GM19023 (cell line): ENCODE measurements around the gene ZNF763.
"Not testable (repeated sequence)": the region's sequence is repeated elsewhere in the genome, so short reads cannot be mapped to it uniquely, and the experiment has no call there.

ENCODE experiments used
- ATAC-seq: cut with Tn5 transposase; IDR thresholded peaks from one replicate; pipeline ENCODE4 v1.9.1; 2021; ENCODE audit warnings: mild to moderate bottlenecking, moderate library complexity; ENCODE audit not compliant: unreplicated experiment

ZNF763 gene

GRCh38 chr19:11970174-11970573 is 5.3 kb downstream of the ZNF763 start:
- ATAC-seq, result no peak

DNA sequence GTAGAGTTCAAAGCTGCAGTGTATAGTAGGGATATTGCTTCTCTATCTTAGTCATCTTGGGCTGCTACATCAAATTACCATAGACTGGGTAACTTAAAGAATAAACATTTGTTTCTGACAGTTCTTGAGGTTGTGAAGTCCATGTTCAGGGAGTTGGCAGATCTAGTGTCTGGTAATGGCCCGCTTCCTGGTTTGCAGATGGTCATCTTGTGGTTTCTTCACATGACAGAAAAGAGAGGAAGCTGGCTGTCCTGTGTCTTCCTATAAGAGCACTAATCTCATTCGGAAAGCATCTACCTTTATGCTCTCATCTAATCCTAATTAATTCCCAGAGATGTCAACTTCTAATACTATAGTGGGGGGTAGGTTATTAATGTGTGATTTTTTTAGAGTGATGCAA is 6.2 kb downstream of the ZNF763 start:
- no peak for ATAC-seq

DNA sequence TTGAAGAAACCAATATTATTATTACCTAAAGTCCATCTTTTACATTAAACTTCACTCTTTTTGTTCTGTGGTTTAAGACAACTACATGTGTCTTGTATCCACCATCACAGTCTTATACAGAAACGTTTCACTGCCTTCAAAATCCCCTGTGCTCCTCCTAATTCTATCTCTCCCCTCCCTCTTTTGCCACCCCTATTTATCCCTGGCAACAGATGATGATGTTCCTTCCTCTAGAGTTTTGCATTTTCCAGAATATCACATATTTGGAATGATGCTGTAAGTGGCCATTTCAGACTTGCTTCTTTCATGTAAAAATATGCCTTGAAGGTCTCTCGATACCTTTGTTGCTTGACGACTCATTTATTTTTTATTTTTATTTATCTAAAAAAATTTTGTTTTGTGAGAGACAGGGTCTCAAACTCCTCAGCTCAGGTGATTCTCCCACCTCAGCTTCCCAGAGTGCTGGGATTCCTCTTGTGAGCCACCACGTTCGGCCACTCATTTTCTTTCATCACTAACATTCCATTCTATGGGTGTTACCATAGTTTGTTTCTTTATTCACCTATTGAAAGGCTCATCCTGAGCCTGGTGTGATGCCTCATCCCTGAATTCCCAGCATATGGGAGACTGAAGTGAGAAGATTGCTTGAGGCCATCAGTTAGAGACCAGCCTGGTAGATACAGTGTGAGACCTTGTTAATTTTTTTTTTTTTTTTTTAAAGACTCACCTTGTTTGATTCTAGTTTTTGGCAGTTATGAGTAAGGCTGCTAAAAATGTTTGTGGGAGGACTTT is 8.4 kb downstream of the ZNF763 start:
- ATAC-seq, result no peak

- ATAC-seq, result no peak
Measured at GRCh38 chr19:11978492-11979100, 13.8 kb downstream of the ZNF763 start.

DNA sequence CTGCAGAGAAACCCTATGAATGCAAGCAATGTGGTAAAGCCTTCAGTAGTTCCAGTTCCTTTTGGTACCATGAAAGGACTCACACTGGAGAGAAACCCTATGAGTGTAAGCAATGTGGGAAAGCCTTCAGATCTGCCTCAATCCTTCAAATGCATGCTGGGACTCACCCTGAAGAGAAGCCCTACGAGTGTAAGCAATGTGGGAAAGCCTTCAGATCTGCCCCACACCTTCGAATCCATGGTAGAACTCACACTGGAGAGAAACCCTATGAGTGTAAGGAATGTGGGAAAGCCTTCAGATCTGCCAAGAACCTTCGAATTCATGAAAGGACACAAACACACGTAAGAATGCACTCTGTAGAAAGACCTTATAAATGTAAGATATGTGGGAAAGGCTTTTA is 14.7 kb downstream of the ZNF763 start:
- no peak for ATAC-seq

DNA sequence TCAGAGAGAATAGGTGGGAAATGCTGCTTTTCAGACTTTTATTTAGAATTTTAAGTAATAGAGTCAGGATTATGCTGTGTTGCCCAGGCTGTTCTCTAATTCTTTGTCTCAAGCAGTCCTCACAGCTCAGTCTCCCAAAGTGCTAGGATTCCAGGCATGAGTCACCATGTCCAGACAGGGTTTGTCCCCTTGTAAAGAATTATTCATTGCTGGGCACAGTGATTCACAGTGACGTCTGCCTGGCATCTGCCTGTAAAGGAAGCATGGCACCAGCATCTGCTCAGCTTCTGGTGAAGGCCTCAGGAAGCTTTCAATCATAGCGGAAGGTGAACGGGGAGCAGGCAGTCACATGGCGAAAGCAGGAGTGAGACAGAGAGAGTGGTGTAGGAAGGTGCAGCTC is 17.7 kb downstream of the ZNF763 start:
- ATAC-seq, result no peak

GRCh38 chr19:11984986-11985385 is 20.1 kb downstream of the ZNF763 start:
- no peak for ATAC-seq

- ATAC-seq, result no peak
Measured at GRCh38 chr19:11986754-11987153, 21.9 kb downstream of the ZNF763 start.

DNA sequence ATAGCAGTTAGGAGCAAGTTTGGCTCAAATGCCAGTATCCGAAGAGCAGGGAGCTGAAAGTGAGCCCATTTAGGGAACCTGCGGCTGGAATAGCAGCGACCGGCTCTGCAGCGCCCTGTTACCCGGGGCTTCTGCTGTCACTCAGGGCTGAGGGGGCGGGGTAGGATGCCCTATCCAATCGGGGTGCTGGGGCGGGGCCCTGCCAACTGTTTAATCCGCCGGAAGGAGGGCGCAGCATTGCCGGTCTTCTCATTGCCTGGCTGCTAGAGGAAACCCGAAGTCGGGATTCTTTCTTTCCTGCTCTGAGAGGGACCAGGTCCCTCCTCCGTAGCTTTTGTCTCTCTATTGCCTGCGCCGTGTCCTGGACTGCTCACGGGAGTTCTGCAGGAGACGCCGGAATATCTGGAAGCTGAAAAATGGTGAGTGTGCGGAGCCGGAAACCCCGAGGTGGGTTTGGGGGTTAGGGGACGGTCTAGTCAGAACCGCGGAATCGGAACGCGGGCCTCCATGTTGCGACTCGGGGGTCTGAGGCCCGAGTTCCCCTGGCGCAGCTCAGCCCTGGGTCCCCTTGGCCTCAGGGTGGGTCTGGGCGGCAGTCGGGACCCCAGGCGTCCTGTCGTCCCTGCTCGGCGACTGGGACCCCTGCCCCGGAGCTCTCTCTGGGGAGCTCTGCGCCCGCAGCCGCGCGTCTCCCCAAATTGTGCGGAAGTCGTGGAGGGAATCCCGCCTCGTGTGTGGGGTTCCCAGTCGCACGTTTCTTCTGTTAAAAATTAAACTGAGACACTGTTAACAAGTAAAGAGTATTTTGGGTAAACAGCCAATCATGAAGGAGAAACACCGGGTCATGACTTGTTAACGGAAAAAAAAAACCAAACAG is 22.8 kb downstream of the ZNF763 start:
- peak; percentile 87 for ATAC-seq

DNA sequence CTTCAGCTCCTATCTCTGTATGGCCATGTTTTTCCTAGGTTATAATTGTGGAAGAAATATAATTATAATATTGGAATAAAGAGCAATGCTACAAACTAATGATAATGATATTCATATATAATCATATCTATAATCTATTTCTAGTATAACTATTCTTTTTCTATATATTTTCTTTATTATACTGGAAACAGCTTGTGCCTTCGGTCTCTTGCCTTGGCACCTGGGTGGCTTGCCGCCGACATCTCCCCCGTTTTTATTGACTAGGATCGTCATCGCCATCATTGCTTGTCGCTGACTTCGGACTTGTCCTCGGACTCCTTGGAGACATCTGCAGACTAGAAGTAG is 24.2 kb downstream of the ZNF763 start:
- ATAC-seq, result no peak

- ATAC-seq, result not testable (repeated sequence)
Measured at GRCh38 chr19:11991921-11992320, 27.1 kb downstream of the ZNF763 start.

DNA sequence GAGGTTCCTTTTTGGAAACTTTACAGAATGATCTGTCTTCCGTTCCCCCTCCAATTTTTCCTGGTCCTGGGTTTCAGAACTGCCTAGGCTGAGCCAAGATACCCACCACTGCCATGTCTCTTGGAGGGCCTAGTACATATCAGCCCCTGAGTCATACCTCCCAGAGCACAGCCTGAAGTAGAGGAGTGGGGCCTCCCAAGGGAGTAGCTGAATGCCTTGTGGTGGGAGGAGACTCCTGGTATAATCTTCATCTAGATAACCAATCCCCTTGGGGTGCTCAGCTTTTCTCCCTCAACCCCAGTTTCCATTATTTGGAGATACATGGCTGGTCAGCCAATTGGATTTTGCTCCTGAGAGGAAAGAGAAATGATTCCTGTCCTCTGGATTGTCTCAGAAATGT is 30.3 kb downstream of the ZNF763 start:
- ATAC-seq, result no peak

DNA sequence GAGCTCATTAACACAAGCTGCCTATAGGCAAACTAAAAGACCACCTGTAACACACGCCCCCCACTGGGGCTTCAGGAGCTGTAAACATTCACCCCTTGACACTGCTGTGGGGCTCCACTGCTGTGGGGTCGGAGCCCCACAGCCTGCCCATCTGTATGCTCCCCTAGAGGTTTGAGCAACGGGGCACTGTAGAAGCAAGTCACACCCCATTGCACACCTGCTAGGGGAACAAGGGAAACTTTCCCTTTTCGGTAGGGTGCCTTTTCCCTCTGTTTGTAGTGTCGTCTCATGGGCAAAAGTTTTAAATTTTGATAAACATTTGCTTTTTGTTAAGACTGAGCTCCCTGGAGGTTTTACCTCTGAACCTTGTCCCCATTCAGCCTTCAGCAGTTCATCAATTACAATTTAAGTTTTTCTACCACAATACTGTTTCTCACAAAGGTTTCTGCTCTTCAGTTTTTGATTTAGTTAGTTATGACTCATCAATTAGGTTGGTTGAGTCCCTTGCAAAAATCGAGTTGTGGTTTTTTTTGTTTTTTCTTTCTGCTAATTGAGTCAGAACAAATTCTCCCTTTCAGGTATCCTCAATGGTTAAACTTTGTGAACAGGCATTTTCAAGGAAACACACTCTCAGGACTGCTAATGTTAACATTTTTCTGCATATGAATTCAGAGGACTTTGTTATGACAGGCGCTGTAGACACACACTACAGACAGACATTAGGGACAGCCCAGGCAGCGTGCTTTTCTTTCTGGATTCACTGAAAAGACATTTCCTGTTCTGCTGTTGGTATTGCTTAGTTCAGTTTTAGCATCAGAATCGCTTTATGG is 35.5 kb downstream of the ZNF763 start:
- ATAC-seq, result no peak

GRCh38 chr19:12015015-12015752 is 50.3 kb downstream of the ZNF763 start:
- no peak for ATAC-seq

DNA sequence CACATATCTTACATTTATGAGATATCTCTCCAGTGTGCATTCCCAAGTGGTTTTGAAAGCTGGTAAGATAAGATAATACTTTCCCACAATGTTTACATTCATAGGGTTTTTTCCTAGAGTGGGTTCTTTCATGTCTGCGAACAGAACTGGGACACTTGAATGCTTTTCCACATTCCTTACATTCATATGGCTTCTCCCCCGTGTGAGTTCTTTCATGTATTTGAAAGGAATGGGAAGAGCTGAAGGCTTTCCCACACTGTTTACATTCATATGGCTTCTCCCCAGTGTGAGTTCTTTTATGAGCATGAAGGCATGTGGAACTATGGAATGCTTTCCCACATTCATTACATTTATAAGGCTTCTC is 50.9 kb downstream of the ZNF763 start:
- no peak for ATAC-seq
